ENCODE measurements around the gene TM4SF20. TPM values are rescaled to one million over a fixed set of nuclear protein-coding genes. Genes with fewer than 3 reads are reported as not detected.

The TM4SF20 gene
- total RNA-seq, 1 experiment from 2014 or later: not detected

- no peak for TF ChIP-seq ARID4B (CRISPR knock-in tag; IDR thresholded peaks at IDR 0.05; ENCODE audit: borderline replicate concordance)
Measured at GRCh38 chr2:227313310-227313709, 65.8 kb downstream of the TM4SF20 start (continued).

GRCh38 chr2:227312579-227312978 is 66.5 kb downstream of the TM4SF20 start:
- CTCF ChIA-PET: no interaction called here
- no peak overlapping the region for H3K27ac Mint-ChIP-seq
- TF ChIP-seq JAZF1 (CRISPR knock-in tag; IDR thresholded peaks at IDR 0.05) (no peak), NFYB (CRISPR knock-in tag; conservative IDR thresholded peaks at IDR 0.05; ENCODE audit: low read depth) (no peak), PRRX2 (CRISPR knock-in tag; IDR thresholded peaks at IDR 0.05) (no peak), ZNF396 (CRISPR knock-in tag; IDR thresholded peaks at IDR 0.05; ENCODE audit: borderline replicate concordance) (no peak)

More at GRCh38 chr2:227312579-227312978, 66.5 kb downstream of the TM4SF20 start:
- DNase-seq (ENCODE audit: low spot score) (no peak), ATAC-seq (no peak)
- Mint-ChIP-seq H3K9me3 (peaks cover 11% of the 10 kb centered on the region), H3K36me3 (peaks cover 1% of the 10 kb centered on the region), H3K4me1 (peaks cover 9% of the 10 kb centered on the region), H3K4me3 (no peak overlapping the region), H3K27me3 (ENCODE audit: low read depth) (no peaks in the 10 kb centered on the region)
- POLR2A ChIA-PET: no interaction called here

Other genes starting within 250 kb of the TM4SF20 start
- 1.9 to 3.1 TPM (median 1.9 TPM) in 3 replicates for gene COL4A4, start 215.1 kb downstream of the TM4SF20 start, total RNA-seq (2021)
- gene COL4A3, start 214.7 kb downstream of the TM4SF20 start, total RNA-seq (2021): 0.53 to 1.1 TPM (median 0.90 TPM) in 3 replicates
- 74.4 to 78.5 TPM (median 78.2 TPM) in 3 replicates for gene MFF, start 54.1 kb downstream of the TM4SF20 start, total RNA-seq (2021)
- not detected in 3 replicates for gene SCYGR1, start 8.6 kb upstream of the TM4SF20 start, total RNA-seq (2021)
- 77.5 to 82.1 TPM (median 81.3 TPM) in 3 replicates for gene AGFG1, start 92.8 kb upstream of the TM4SF20 start, total RNA-seq (2021)
- gene SCYGR2, start 219.6 kb upstream of the TM4SF20 start, total RNA-seq (2021): not detected in 3 replicates
- gene SCYGR3, start 235.5 kb upstream of the TM4SF20 start, total RNA-seq (2021): not detected in 3 replicates
- gene SCYGR4, start 238.2 kb upstream of the TM4SF20 start, total RNA-seq (2021): not detected in 3 replicates

Measured in WTC11 (cell line).